ENCODE data around the gene PIP4K2A.
"Not testable (repeated sequence)": the region's sequence is repeated elsewhere in the genome, so short reads cannot be mapped to it uniquely, and the experiment has no call there.

PIP4K2A gene

GRCh38 chr10:22714479-22715289 lies at the start of gene PIP4K2A:
Gene PIP4K2A, minus strand, starts transcription at chr10:22714578. Its CDS starts 252 bp downstream, at chr10:22714326.
- DNase-seq (ENCODE audit: low spot score): peak; percentile 97

- DNase-seq (ENCODE audit: low spot score): peak; percentile 17
Measured at GRCh38 chr10:22761569-22762220, 47.3 kb upstream of the PIP4K2A start.

- no peak for DNase-seq (ENCODE audit: low spot score)
Measured at GRCh38 chr10:22760025-22760424, 45.6 kb upstream of the PIP4K2A start.

GRCh38 chr10:22758867-22759266 lies 44.5 kb upstream of the PIP4K2A start:
- no peak for DNase-seq (ENCODE audit: low spot score)

GRCh38 chr10:22754296-22754695 lies 39.9 kb upstream of the PIP4K2A start:
- no peak for DNase-seq (ENCODE audit: low spot score)

- no peak for DNase-seq (ENCODE audit: low spot score)
Measured at GRCh38 chr10:22753786-22754185, 39.4 kb upstream of the PIP4K2A start.

- no peak for DNase-seq (ENCODE audit: low spot score)
Measured at GRCh38 chr10:22752272-22752889, 38.0 kb upstream of the PIP4K2A start.

- no peak for DNase-seq (ENCODE audit: low spot score)
Measured at GRCh38 chr10:22750131-22750530, 35.8 kb upstream of the PIP4K2A start.

GRCh38 chr10:22744858-22745257 lies 30.5 kb upstream of the PIP4K2A start:
- not testable (repeated sequence) for DNase-seq (ENCODE audit: low spot score)

- DNase-seq (ENCODE audit: low spot score): no peak
Measured at GRCh38 chr10:22742678-22743077, 28.3 kb upstream of the PIP4K2A start.

GRCh38 chr10:22741631-22742030 lies 27.3 kb upstream of the PIP4K2A start:
- DNase-seq (ENCODE audit: low spot score): not testable (repeated sequence)

GRCh38 chr10:22740180-22740579 lies 25.8 kb upstream of the PIP4K2A start:
- no peak for DNase-seq (ENCODE audit: low spot score)

- peak; percentile 73 for DNase-seq (ENCODE audit: low spot score)
Measured at GRCh38 chr10:22737587-22737986, 23.2 kb upstream of the PIP4K2A start.

- no peak for DNase-seq (ENCODE audit: low spot score)
Measured at GRCh38 chr10:22736134-22736533, 21.8 kb upstream of the PIP4K2A start.

GRCh38 chr10:22733992-22734391 lies 19.6 kb upstream of the PIP4K2A start:
- DNase-seq (ENCODE audit: low spot score): no peak

GRCh38 chr10:22727663-22728062 lies 13.3 kb upstream of the PIP4K2A start:
- no peak for DNase-seq (ENCODE audit: low spot score)

GRCh38 chr10:22727112-22727511 lies 12.7 kb upstream of the PIP4K2A start:
- no peak for DNase-seq (ENCODE audit: low spot score)

- no peak for DNase-seq (ENCODE audit: low spot score)
Measured at GRCh38 chr10:22724773-22725172, 10.4 kb upstream of the PIP4K2A start.

GRCh38 chr10:22723783-22724182 lies 9.4 kb upstream of the PIP4K2A start:
- DNase-seq (ENCODE audit: low spot score): no peak

- DNase-seq (ENCODE audit: low spot score): no peak
Measured at GRCh38 chr10:22723343-22723779, 9.0 kb upstream of the PIP4K2A start.

GRCh38 chr10:22722626-22723169 lies 8.3 kb upstream of the PIP4K2A start:
- DNase-seq (ENCODE audit: low spot score): no peak

GRCh38 chr10:22720667-22721066 lies 6.3 kb upstream of the PIP4K2A start:
- DNase-seq (ENCODE audit: low spot score): no peak

Measured in AG20443 (cell line).